Right atrium auricular region (tissue), 2 donors: ENCODE results near the gene TMEM170A. TPM values are rescaled to one million over a fixed set of nuclear protein-coding genes. Genes with fewer than 3 reads are reported as not detected.

Source experiments
- DNase-seq: peaks from one replicate; pipeline ENCODE4 v3.0.0-alpha.2; 2019; ENCODE audit warnings: low spot score
- H3K27ac ChIP-seq, 2 donors: fragments of 200-600 bp; sonication (generic); 1 replicate in 1 of 2; 2 replicates in 1 of 2; pipeline ENCODE4 v1.5.1; 2016 to 2019
- H3K27me3 ChIP-seq, 2 donors: fragments of 200-600 bp; sonication (generic); one replicate each; pipeline versions ENCODE4 v1.5.1 to v1.6.0; 2017 to 2019
- H3K36me3 ChIP-seq: fragments of 200-600 bp; sonication (generic); one replicate; pipeline ENCODE4 v1.5.1; 2016
- H3K4me1 ChIP-seq, 2 donors: fragments of 200-600 bp; sonication (generic); one replicate each; pipeline versions ENCODE4 v1.5.1 to v1.6.0; 2017 to 2019
- H3K4me3 ChIP-seq, 2 donors: fragments of 200-600 bp; sonication (generic); 1 replicate in 1 of 2; 2 replicates in 1 of 2; pipeline ENCODE4 v1.5.1; 2017 to 2019; ENCODE audit warnings: mild to moderate bottlenecking in 1 of 2, moderate library complexity in 1 of 2
- H3K9me3 ChIP-seq, 2 donors: fragments of 200-600 bp; sonication (generic); one replicate each; pipeline ENCODE4 v1.5.1; 2019
- CTCF ChIP-seq, 2 donors: fragments of 200-600 bp; sonication (generic); IDR thresholded peaks; one replicate each; pipeline ENCODE4 v1.5.1; 2019; ENCODE audit warnings: antibody characterized with exemption in 2 of 2
- total RNA-seq, 2 donors: library from RNA; depleted of rRNA; stranded (reverse); fragments of >200 nt; gene quantifications; one replicate each; pipeline ENCODE4 v1.1.0, GENCODE V29; 2016

TMEM170A gene
- total RNA-seq, 2 donors from 2014 or later, result 13.4 to 16.3 TPM

- H3K27ac ChIP-seq, result no peak overlapping the region
- DNase-seq, result no peak
- H3K4me3 ChIP-seq, result no peak overlapping the region
- peaks cover 0 to 21% of the 10 kb centered on the region in 2 donors for H3K4me1 ChIP-seq
- no peak for TF ChIP-seq CTCF (IDR thresholded peaks at IDR 0.05)
- no peaks in the 10 kb centered on the region for H3K9me3 ChIP-seq
- no peaks in the 10 kb centered on the region for H3K27me3 ChIP-seq
- H3K36me3 ChIP-seq, result no peaks in the 10 kb centered on the region
Measured at GRCh38 chr16:75491876-75492275, 27.4 kb upstream of the TMEM170A start.

- Histone ChIP-seq H3K27me3 (no peaks in the 10 kb centered on the region), H3K36me3 (no peaks in the 10 kb centered on the region), H3K27ac (no peak overlapping the region), H3K4me3 (no peak overlapping the region), H3K9me3 (no peaks in the 10 kb centered on the region), H3K4me1 (peaks cover 0 to 5% of the 10 kb centered on the region in 2 donors)
- no peak for DNase-seq
- TF ChIP-seq CTCF (IDR thresholded peaks at IDR 0.05), result no peak
Measured at GRCh38 chr16:75488322-75488721, 23.8 kb upstream of the TMEM170A start.

- no peaks in the 10 kb centered on the region for H3K36me3 ChIP-seq
- H3K27ac ChIP-seq, result no peak overlapping the region
- peaks cover 0 to 2% of the 10 kb centered on the region in 2 donors for H3K4me1 ChIP-seq
- no peak overlapping the region for H3K4me3 ChIP-seq
- DNase-seq, result no peak
- H3K27me3 ChIP-seq, result no peaks in the 10 kb centered on the region
- H3K9me3 ChIP-seq, result no peaks in the 10 kb centered on the region
- no peak for TF ChIP-seq CTCF (IDR thresholded peaks at IDR 0.05)
Measured at GRCh38 chr16:75486676-75487313, 22.3 kb upstream of the TMEM170A start.

GRCh38 chr16:75486014-75486675, 21.7 kb upstream of the TMEM170A start:
- Histone ChIP-seq H3K4me3 (no peak overlapping the region), H3K27ac (no peak overlapping the region), H3K9me3 (no peaks in the 10 kb centered on the region), H3K27me3 (no peaks in the 10 kb centered on the region), H3K36me3 (no peaks in the 10 kb centered on the region), H3K4me1 (no peaks in the 10 kb centered on the region)
- TF ChIP-seq CTCF (IDR thresholded peaks at IDR 0.05), result no peak
- no peak for DNase-seq

- H3K27me3 ChIP-seq, result no peaks in the 10 kb centered on the region
- no peak overlapping the region for H3K27ac ChIP-seq
- H3K36me3 ChIP-seq, result no peaks in the 10 kb centered on the region
- no peak for DNase-seq
- H3K4me3 ChIP-seq, result no peak overlapping the region
- no peaks in the 10 kb centered on the region for H3K4me1 ChIP-seq
- no peak for TF ChIP-seq CTCF (IDR thresholded peaks at IDR 0.05)
- no peaks in the 10 kb centered on the region for H3K9me3 ChIP-seq
Measured at GRCh38 chr16:75485230-75486013, 20.9 kb upstream of the TMEM170A start.
